Mesenchymal stem cell (in vitro differentiated cells and primary cell): Measurements from ENCODE around the gene PICALM.

ENCODE experiments used
- DNase-seq: peaks from one replicate; pipeline ENCODE4 v3.0.0-alpha.2; 2013
- H2AFZ ChIP-seq: one replicate; pipeline ENCODE4 v1.6.1; 2013; ENCODE audit warnings: low read depth, mild to moderate bottlenecking, control low read depth, inconsistent platforms, low read length, moderate library complexity
- H2AK5ac ChIP-seq: 2 replicates; pipeline ENCODE4 v1.6.1; 2013; ENCODE audit warnings: low read length, moderate library complexity, mild to moderate bottlenecking, inconsistent platforms; ENCODE audit not compliant: severe bottlenecking
- H2BK120ac ChIP-seq: one replicate; pipeline ENCODE4 v1.6.1; 2013; ENCODE audit warnings: low read depth, mild to moderate bottlenecking, inconsistent platforms, low read length, moderate library complexity
- H2BK12ac ChIP-seq, 2 experiments: one replicate each; pipeline ENCODE4 v1.6.1; 2013; ENCODE audit warnings: inconsistent platforms in 2 of 2, low read length in 2 of 2, mild to moderate bottlenecking in 2 of 2, moderate library complexity in 2 of 2, control low read depth in 1 of 2
- H2BK15ac ChIP-seq: one replicate; pipeline ENCODE4 v1.6.1; 2013; ENCODE audit warnings: mild to moderate bottlenecking, low read depth, inconsistent platforms; ENCODE audit not compliant: poor library complexity, severe bottlenecking
- H2BK5ac ChIP-seq: 2 replicates; pipeline ENCODE4 v1.6.1; 2013; ENCODE audit warnings: low read depth, mild to moderate bottlenecking, low read length, control low read depth, inconsistent platforms; ENCODE audit not compliant: poor library complexity, severe bottlenecking
- H3K14ac ChIP-seq, 2 experiments: one replicate each; pipeline ENCODE4 v1.6.1; 2013; ENCODE audit warnings: inconsistent platforms in 2 of 2, low read length in 2 of 2, control low read depth in 1 of 2, mild to moderate bottlenecking in 1 of 2, moderate library complexity in 1 of 2
- H3K18ac ChIP-seq, 2 experiments: one replicate each; pipeline ENCODE4 v1.6.1; 2013; ENCODE audit warnings: inconsistent platforms in 2 of 2, low read length in 2 of 2, control low read depth in 1 of 2, low read depth in 1 of 2, mild to moderate bottlenecking in 1 of 2
- H3K23ac ChIP-seq, 2 experiments: one replicate each; pipeline ENCODE4 v1.6.1; 2013; ENCODE audit warnings: inconsistent platforms in 2 of 2, low read length in 2 of 2, mild to moderate bottlenecking in 2 of 2, moderate library complexity in 2 of 2, control low read depth in 1 of 2
- H3K27ac ChIP-seq: 2 replicates; pipeline ENCODE4 v1.5.1; 2013; ENCODE audit warnings: mild to moderate bottlenecking, moderate library complexity, low read length, control low read depth, inconsistent platforms; ENCODE audit not compliant: poor library complexity, severe bottlenecking
- H3K27me3 ChIP-seq, 2 experiments: 2 replicates each; pipeline versions ENCODE4 v1.6.1 to v1.7.0; 2013; ENCODE audit warnings: low read length in 2 of 2, mild to moderate bottlenecking in 2 of 2, moderate library complexity in 2 of 2, control low read depth in 1 of 2, inconsistent platforms in 1 of 2; ENCODE audit not compliant: control insufficient read depth in 1 of 2, insufficient read depth in 1 of 2
- H3K36me3 ChIP-seq, 2 experiments: 2 replicates each; pipeline versions ENCODE4 v1.6.1 to v1.7.0; 2013; ENCODE audit warnings: low read length in 2 of 2, control low read depth in 1 of 2, inconsistent platforms in 1 of 2, low read depth in 1 of 2, mild to moderate bottlenecking in 1 of 2; ENCODE audit not compliant: insufficient read depth in 2 of 2, control insufficient read depth in 1 of 2
- H3K4ac ChIP-seq, 2 experiments: one replicate each; pipeline ENCODE4 v1.6.1; 2013; ENCODE audit warnings: inconsistent platforms in 2 of 2, low read length in 2 of 2, mild to moderate bottlenecking in 2 of 2, moderate library complexity in 2 of 2, control low read depth in 1 of 2, low read depth in 1 of 2
- H3K4me1 ChIP-seq: 2 replicates; pipeline ENCODE4 v1.6.1; 2013; ENCODE audit warnings: low read depth, low read length, control low read depth; ENCODE audit not compliant: control insufficient read depth, insufficient read depth
- H3K4me2 ChIP-seq: 2 replicates; pipeline ENCODE4 v1.6.1; 2013; ENCODE audit warnings: low read length, mild to moderate bottlenecking, inconsistent platforms; ENCODE audit not compliant: poor library complexity, severe bottlenecking
- H3K4me3 ChIP-seq, 2 experiments: 2 replicates each; pipeline versions ENCODE4 v1.5.1 to v1.7.0; 2013; ENCODE audit warnings: low read length in 2 of 2, mild to moderate bottlenecking in 2 of 2, control low read depth in 1 of 2, low read depth in 1 of 2; ENCODE audit not compliant: insufficient read depth in 1 of 2
- H3K79me1 ChIP-seq: replicated peaks from 2 replicates; pipeline ENCODE4 v1.6.1; 2013; ENCODE audit warnings: mild to moderate bottlenecking, control low read depth, low read length, inconsistent platforms; ENCODE audit not compliant: poor library complexity, severe bottlenecking
- H3K9ac ChIP-seq: 2 replicates; pipeline ENCODE4 v1.7.0; 2013; ENCODE audit warnings: mild to moderate bottlenecking, low read length, moderate library complexity
- H3K9me3 ChIP-seq: 2 replicates; pipeline ENCODE4 v1.7.0; 2013; ENCODE audit warnings: mild to moderate bottlenecking, low read length; ENCODE audit not compliant: control insufficient read depth
- H4K8ac ChIP-seq: one replicate; pipeline ENCODE4 v1.6.1; 2013; ENCODE audit warnings: inconsistent platforms, mild to moderate bottlenecking, low read length, moderate library complexity
- H4K91ac ChIP-seq: one replicate; pipeline ENCODE4 v1.6.1; 2013; ENCODE audit warnings: mild to moderate bottlenecking, low read length, inconsistent platforms
- WGBS: methylation state at CpG from one replicate; pipeline ENCODE4 v1.1.7; 2013; ENCODE audit warnings: mixed read lengths; 5-methylcytosine and 5-hydroxymethylcytosine counted together

PICALM gene

DNA sequence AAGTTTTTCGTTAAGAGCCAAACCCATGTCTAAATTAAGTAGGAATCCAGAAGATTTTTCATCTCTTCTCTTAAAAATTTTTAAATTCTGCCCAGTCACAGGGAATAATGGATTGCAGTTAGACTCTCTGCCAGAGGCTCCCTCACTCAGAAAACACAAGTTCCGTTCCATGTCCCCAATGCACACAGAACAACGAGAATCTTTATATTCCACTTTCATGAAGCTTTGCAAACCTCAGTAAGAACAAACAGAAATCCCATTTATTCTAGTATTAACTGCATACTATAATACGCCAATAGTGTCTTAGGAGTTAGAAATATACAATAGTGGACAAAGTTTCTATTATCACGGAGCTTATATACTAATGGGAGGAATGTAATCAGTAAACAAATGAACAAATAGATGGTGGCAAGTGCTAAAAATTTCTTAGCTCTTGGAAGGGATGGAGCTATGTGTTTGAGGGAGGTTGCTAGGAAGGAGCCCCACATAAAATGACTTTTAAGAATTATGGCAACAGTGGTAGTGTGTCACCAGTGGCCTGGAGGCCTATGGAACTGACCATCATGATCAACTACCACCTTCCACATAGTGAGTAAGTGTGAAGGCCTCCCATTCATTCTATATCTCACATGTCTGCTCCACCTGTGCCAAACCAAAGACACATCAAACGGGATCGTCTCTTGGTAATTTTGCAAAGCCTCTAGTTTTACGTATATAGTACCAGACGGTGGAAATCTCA, 24.9 kb downstream of the PICALM start:
- no peak overlapping the region for H4K8ac ChIP-seq
- no peak overlapping the region for H3K4me2 ChIP-seq
- no peak for DNase-seq
- H2AFZ ChIP-seq = no peak overlapping the region
- peak overlapping the region; percentile 84 for H3K9ac ChIP-seq
- no peak overlapping the region for H2AK5ac ChIP-seq
- no peak overlapping the region for H2BK15ac ChIP-seq
- H3K36me3 ChIP-seq = no peaks in the 10 kb centered on the region
- H3K4me3 ChIP-seq = no peak overlapping the region
- H3K27ac ChIP-seq = no peak overlapping the region
- no peak overlapping the region for H3K18ac ChIP-seq
- no peak overlapping the region for H2BK120ac ChIP-seq
- H2BK12ac ChIP-seq = no peak overlapping the region
- H3K27me3 ChIP-seq = no peaks in the 10 kb centered on the region
- peaks cover 6% of the 10 kb centered on the region for H3K4me1 ChIP-seq
- no peaks in the 10 kb centered on the region for H3K9me3 ChIP-seq
- H3K23ac ChIP-seq = no peak overlapping the region
- no peak overlapping the region for H3K4ac ChIP-seq
- H2BK5ac ChIP-seq = no peak overlapping the region
- no peaks in the 10 kb centered on the region for H3K79me1 ChIP-seq
- 93% methylated on average over 8 of the region's 9 CpGs for WGBS
- no peak overlapping the region for H3K14ac ChIP-seq
- H4K91ac ChIP-seq = no peak overlapping the region

DNA sequence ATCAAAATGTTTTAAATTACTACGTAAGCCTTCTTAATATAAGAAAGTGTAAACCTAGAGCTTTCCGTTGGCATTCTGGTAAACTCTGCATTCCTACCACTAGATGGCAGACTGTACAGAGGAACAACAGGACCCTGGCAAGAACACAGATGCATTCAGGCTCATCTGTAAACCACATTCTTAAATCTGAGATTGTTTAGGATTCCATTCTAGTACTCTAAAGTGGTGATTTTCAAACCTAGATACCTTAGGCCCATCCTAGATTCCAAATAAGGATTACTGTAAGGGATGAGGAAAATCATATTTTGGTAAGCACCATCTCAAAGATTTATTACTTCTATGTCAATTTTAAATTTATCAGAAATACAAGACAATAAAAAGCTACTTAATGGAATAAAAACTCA, 26.9 kb downstream of the PICALM start:
- no peak overlapping the region for H2BK15ac ChIP-seq
- H3K18ac ChIP-seq = no peak overlapping the region
- no peak overlapping the region for H4K91ac ChIP-seq
- no peaks in the 10 kb centered on the region for H3K79me1 ChIP-seq
- no peak overlapping the region for H3K27ac ChIP-seq
- H3K9me3 ChIP-seq = no peaks in the 10 kb centered on the region
- no peak overlapping the region for H3K14ac ChIP-seq
- 0% methylated on average over 1 of the region's 2 CpGs for WGBS
- no peak overlapping the region for H2AFZ ChIP-seq
- no peak overlapping the region for H3K23ac ChIP-seq
- no peaks in the 10 kb centered on the region for H3K27me3 ChIP-seq
- no peak overlapping the region for H4K8ac ChIP-seq
- H2BK12ac ChIP-seq = no peak overlapping the region
- no peak overlapping the region for H3K4me2 ChIP-seq
- H3K4ac ChIP-seq = no peak overlapping the region
- DNase-seq = peak; percentile 89
- no peak overlapping the region for H2BK5ac ChIP-seq
- H3K36me3 ChIP-seq = peaks cover 0 to 4% of the 10 kb centered on the region in 2 experiments
- peaks cover 5% of the 10 kb centered on the region for H3K4me1 ChIP-seq
- H3K9ac ChIP-seq = peak overlapping the region; percentile 84
- H2AK5ac ChIP-seq = no peak overlapping the region
- H2BK120ac ChIP-seq = no peak overlapping the region
- peak overlapping the region in 1 of 2 experiments; percentile 60 for H3K4me3 ChIP-seq

DNA sequence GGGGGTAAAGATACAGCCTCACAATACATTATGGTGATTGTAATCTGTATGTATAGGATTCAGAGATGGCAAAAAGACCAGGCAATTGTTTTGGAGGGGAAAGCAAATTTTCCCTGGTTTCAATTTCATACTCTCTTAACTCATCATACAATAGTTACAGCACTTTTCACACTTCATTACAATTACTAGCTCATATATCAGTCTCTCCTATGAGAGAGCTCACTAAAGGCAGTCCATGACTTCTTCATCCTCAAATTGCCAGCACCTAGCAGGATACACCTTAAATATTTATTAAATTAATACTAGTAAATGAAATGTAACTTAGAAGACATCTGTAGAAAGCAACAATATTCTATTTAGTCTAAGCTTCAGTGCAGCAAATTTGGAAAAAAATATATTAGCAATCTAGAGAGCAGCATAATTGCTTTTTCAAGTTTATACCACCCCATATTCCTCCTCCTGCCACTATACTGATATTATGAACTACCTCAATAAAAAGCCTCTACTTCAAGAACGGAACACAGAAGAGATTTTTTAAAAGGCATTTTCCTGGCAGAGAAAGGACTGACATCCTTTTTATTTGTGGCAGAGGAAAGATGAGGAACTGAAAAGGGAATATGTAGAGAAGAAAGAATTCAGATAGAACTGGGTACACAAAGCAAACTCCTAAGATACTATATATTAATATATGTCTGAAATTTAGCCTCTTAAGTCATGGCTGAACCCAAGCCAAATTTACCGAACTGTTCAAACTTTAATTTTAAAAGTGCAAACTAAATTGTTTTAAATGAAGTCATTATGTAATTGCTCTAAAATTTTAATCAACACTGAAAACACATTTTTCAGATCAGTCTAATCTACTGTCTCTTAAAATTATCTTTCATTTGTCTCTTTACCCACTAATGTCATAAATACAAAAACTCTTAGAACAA, 27.7 kb downstream of the PICALM start:
- peaks cover 0 to 4% of the 10 kb centered on the region in 2 experiments for H3K36me3 ChIP-seq
- no CpG with 5 or more reads among the region's 2 CpGs for WGBS

DNA sequence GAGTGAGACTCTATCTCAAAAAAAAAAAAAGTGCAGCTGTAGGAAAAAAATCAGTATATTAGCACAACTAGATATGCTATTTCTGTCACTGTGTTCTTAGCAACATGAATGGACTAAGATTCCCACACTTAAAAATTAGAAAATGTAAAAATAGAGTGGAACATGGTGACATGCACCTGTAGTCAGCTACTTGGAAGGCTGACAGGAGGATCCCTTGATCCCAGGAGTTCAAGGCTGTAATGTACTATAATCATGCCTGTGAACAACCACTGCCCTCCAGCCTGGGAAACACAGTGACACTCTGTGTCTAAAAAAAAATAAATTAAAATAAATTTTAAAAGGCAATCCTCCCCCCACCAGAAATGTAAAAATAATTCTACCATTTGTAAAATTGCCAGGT, 29.8 kb downstream of the PICALM start:
- Histone ChIP-seq H2BK120ac (no peak overlapping the region), H3K27me3 (no peaks in the 10 kb centered on the region), H3K4me2 (no peak overlapping the region), H2BK15ac (no peak overlapping the region), H2BK5ac (no peak overlapping the region), H3K79me1 (no peaks in the 10 kb centered on the region), H3K18ac (no peak overlapping the region), H3K4ac (no peak overlapping the region), H3K23ac (no peak overlapping the region), H3K14ac (no peak overlapping the region), H3K27ac (no peak overlapping the region), H4K8ac (no peak overlapping the region), H3K9ac (no peak overlapping the region), H2BK12ac (no peak overlapping the region), H3K9me3 (no peaks in the 10 kb centered on the region), H3K4me3 (no peak overlapping the region), H2AK5ac (no peak overlapping the region), H3K4me1 (peaks cover 2% of the 10 kb centered on the region), H4K91ac (no peak overlapping the region), H2AFZ (no peak overlapping the region), H3K36me3 (peaks cover 0 to 4% of the 10 kb centered on the region in 2 experiments)
- no peak for DNase-seq

More for the DNA sequence above, 27.7 kb downstream of the PICALM start:
- Histone ChIP-seq H2BK120ac (no peak overlapping the region), H3K14ac (no peak overlapping the region), H3K9me3 (no peaks in the 10 kb centered on the region), H3K79me1 (no peaks in the 10 kb centered on the region), H3K4me2 (no peak overlapping the region), H3K18ac (no peak overlapping the region), H3K23ac (no peak overlapping the region), H3K4me3 (peak overlapping the region in 1 of 2 experiments; percentile 60), H3K27ac (no peak overlapping the region), H4K8ac (no peak overlapping the region), H2BK5ac (no peak overlapping the region), H2BK15ac (no peak overlapping the region), H3K9ac (peak overlapping the region; percentile 84), H3K4me1 (peaks cover 5% of the 10 kb centered on the region), H2BK12ac (no peak overlapping the region), H2AFZ (no peak overlapping the region), H4K91ac (no peak overlapping the region), H2AK5ac (no peak overlapping the region), H3K4ac (no peak overlapping the region), H3K27me3 (no peaks in the 10 kb centered on the region)
- DNase-seq = no peak
